HEK293 (cell line): Measurements from ENCODE around the gene CDK10.
A peak's percentile ranks its signal among the peaks of the same experiment; 100 is the strongest.

Experiments
- EGR2 ChIP-seq: fragments of 450-650 bp; formaldehyde crosslinking; IDR thresholded peaks from 2 replicates; pipeline ENCODE4 v1.5.1; 2016; ENCODE audit warnings: low read depth, missing biosample characterization, missing genetic modification characterization
- GLI2 ChIP-seq: fragments of 450-650 bp; formaldehyde crosslinking; IDR thresholded peaks from 2 replicates; pipeline ENCODE4; 2017; ENCODE audit warnings: missing biosample characterization, missing genetic modification characterization, low read depth, borderline replicate concordance
- GLIS2 ChIP-seq: fragments of 450-650 bp; formaldehyde crosslinking; IDR thresholded peaks from 2 replicates; pipeline ENCODE4 v1.5.1; 2016; ENCODE audit warnings: missing biosample characterization, missing genetic modification characterization
- KLF1 ChIP-seq: fragments of 450-650 bp; formaldehyde crosslinking; IDR thresholded peaks from 2 replicates; pipeline ENCODE4 v1.5.1; 2016; ENCODE audit warnings: missing biosample characterization, missing genetic modification characterization
- KLF8 ChIP-seq: fragments of 450-650 bp; formaldehyde crosslinking; IDR thresholded peaks from 2 replicates; pipeline ENCODE4 v1.5.1; 2016; ENCODE audit warnings: missing biosample characterization, missing genetic modification characterization
- KLF9 ChIP-seq: fragments of 450-650 bp; formaldehyde crosslinking; IDR thresholded peaks from 2 replicates; pipeline ENCODE4 v1.5.1; 2016; ENCODE audit warnings: missing biosample characterization, missing genetic modification characterization, low read depth
- ZBTB21 ChIP-seq: fragments of 450-650 bp; formaldehyde crosslinking; IDR thresholded peaks from 2 replicates; pipeline ENCODE4 v1.5.1; 2017; ENCODE audit warnings: missing biosample characterization, missing genetic modification characterization
- ZBTB48 ChIP-seq: fragments of 450-650 bp; formaldehyde crosslinking; IDR thresholded peaks from 2 replicates; pipeline ENCODE4 v1.5.1; 2016; ENCODE audit warnings: missing biosample characterization, missing genetic modification characterization
- ZFP37 ChIP-seq: fragments of 450-650 bp; formaldehyde crosslinking; IDR thresholded peaks from 2 replicates; pipeline ENCODE4 v1.5.1; 2016; ENCODE audit warnings: missing biosample characterization, missing genetic modification characterization
- ZFP41 ChIP-seq: fragments of 450-650 bp; formaldehyde crosslinking; IDR thresholded peaks from 2 replicates; pipeline ENCODE4 v1.5.1; 2016; ENCODE audit warnings: missing biosample characterization, missing genetic modification characterization, borderline replicate concordance
- ZNF24 ChIP-seq: fragments of 450-650 bp; formaldehyde crosslinking; IDR thresholded peaks from 2 replicates; pipeline ENCODE4 v1.5.1; 2016; ENCODE audit warnings: missing biosample characterization, missing genetic modification characterization
- ZNF354C ChIP-seq: fragments of 450-650 bp; formaldehyde crosslinking; IDR thresholded peaks from 2 replicates; pipeline ENCODE4 v1.5.1; 2016; ENCODE audit warnings: missing biosample characterization, missing genetic modification characterization, low read depth, borderline replicate concordance
- ZNF37A ChIP-seq: fragments of 450-650 bp; IDR thresholded peaks from 2 replicates; pipeline ENCODE4 v1.5.1; 2018; ENCODE audit warnings: missing biosample characterization, missing genetic modification characterization
- ZNF391 ChIP-seq: fragments of 450-650 bp; formaldehyde crosslinking; IDR thresholded peaks from 2 replicates; pipeline ENCODE4 v1.5.1; 2016; ENCODE audit warnings: low read depth, missing biosample characterization, missing genetic modification characterization, borderline replicate concordance
- ZNF561 ChIP-seq: fragments of 450-650 bp; IDR thresholded peaks from 2 replicates; pipeline ENCODE4 v1.5.1; 2018; ENCODE audit warnings: missing biosample characterization, missing genetic modification characterization, borderline replicate concordance
- ZNF585B ChIP-seq: fragments of 450-650 bp; formaldehyde crosslinking; IDR thresholded peaks from 2 replicates; pipeline ENCODE4 v1.5.1; 2016; ENCODE audit warnings: missing biosample characterization, missing genetic modification characterization
- ZNF837 ChIP-seq: fragments of 450-650 bp; formaldehyde crosslinking; IDR thresholded peaks from 2 replicates; pipeline ENCODE4 v1.5.1; 2016; ENCODE audit warnings: missing biosample characterization, missing genetic modification characterization
- TF ChIP-seq, protein P1 (sequence below): fragments of 450-650 bp; formaldehyde crosslinking; conservative IDR thresholded peaks from 2 replicates; pipeline ENCODE4 v1.5.1; 2016; ENCODE audit warnings: low read depth, missing biosample characterization, missing genetic modification characterization
- TF ChIP-seq, protein P2 (sequence below): fragments of 450-650 bp; formaldehyde crosslinking; IDR thresholded peaks from 2 replicates; pipeline ENCODE4 v1.5.1; 2017; ENCODE audit warnings: missing biosample characterization, missing genetic modification characterization
- TF ChIP-seq, protein P3 (sequence below): fragments of 450-650 bp; formaldehyde crosslinking; IDR thresholded peaks from 2 replicates; pipeline ENCODE4 v1.5.0; 2017; ENCODE audit warnings: missing biosample characterization, missing genetic modification characterization, borderline replicate concordance
- TF ChIP-seq, protein P4 (sequence below): fragments of 450-650 bp; formaldehyde crosslinking; IDR thresholded peaks from 2 replicates; pipeline ENCODE4 v1.5.1; 2016; ENCODE audit warnings: missing biosample characterization, missing genetic modification characterization, borderline replicate concordance
- TF ChIP-seq, protein P5 (sequence below): fragments of 450-650 bp; formaldehyde crosslinking; IDR thresholded peaks from 2 replicates; pipeline ENCODE4 v1.5.1; 2017; ENCODE audit warnings: missing biosample characterization, missing genetic modification characterization
- TF ChIP-seq, protein P6 (sequence below): fragments of 450-650 bp; formaldehyde crosslinking; IDR thresholded peaks from 2 replicates; pipeline ENCODE4 v1.5.1; 2017; ENCODE audit warnings: missing biosample characterization, mild to moderate bottlenecking, missing genetic modification characterization, moderate library complexity
- TF ChIP-seq, protein P7 (sequence below): fragments of 450-650 bp; formaldehyde crosslinking; IDR thresholded peaks from 2 replicates; pipeline ENCODE4; 2016; ENCODE audit warnings: missing biosample characterization, missing genetic modification characterization

The CDK10 gene

DNA sequence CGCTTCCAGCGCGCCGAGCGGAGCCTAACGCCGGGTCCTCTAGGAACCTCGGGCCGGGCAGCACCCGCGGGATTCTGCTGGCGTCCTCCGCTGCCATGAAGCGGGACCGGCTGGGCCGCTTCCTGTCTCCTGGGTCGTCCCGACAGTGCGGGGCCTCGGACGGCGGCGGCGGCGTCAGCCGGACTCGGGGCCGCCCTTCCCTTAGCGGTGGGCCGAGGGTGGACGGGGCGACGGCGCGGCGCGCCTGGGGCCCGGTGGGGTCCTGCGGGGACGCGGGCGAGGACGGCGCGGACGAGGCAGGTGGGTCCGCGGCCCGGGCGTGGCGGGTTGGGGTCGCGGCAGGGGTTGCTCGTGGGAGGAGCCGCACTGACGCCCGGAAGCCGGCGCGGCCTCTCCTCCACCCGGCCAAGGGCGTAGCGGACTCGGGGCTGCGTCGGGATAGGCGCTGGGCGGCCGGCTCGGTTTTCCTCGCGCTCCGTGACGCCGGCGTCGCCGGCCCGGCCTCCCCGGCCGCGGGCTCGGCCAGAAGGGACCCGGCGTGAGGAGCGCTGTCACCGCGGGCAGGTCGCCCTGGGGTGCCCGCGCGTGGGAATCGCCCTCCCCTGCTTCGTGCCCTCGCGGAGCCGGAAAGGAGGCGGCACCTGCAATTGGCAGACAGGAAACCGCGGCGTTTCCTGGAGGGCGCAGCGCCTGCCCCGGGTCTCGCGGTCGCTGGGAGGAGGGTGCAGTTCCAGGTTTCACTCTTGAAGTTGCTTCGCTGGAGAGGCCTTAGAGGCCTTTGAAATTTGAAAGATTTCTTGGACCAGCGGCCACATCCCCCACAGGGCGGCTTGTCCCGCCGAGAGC is 35.3 kb downstream of the CDK10 start (continued):
- TF ChIP-seq, protein P1, sequence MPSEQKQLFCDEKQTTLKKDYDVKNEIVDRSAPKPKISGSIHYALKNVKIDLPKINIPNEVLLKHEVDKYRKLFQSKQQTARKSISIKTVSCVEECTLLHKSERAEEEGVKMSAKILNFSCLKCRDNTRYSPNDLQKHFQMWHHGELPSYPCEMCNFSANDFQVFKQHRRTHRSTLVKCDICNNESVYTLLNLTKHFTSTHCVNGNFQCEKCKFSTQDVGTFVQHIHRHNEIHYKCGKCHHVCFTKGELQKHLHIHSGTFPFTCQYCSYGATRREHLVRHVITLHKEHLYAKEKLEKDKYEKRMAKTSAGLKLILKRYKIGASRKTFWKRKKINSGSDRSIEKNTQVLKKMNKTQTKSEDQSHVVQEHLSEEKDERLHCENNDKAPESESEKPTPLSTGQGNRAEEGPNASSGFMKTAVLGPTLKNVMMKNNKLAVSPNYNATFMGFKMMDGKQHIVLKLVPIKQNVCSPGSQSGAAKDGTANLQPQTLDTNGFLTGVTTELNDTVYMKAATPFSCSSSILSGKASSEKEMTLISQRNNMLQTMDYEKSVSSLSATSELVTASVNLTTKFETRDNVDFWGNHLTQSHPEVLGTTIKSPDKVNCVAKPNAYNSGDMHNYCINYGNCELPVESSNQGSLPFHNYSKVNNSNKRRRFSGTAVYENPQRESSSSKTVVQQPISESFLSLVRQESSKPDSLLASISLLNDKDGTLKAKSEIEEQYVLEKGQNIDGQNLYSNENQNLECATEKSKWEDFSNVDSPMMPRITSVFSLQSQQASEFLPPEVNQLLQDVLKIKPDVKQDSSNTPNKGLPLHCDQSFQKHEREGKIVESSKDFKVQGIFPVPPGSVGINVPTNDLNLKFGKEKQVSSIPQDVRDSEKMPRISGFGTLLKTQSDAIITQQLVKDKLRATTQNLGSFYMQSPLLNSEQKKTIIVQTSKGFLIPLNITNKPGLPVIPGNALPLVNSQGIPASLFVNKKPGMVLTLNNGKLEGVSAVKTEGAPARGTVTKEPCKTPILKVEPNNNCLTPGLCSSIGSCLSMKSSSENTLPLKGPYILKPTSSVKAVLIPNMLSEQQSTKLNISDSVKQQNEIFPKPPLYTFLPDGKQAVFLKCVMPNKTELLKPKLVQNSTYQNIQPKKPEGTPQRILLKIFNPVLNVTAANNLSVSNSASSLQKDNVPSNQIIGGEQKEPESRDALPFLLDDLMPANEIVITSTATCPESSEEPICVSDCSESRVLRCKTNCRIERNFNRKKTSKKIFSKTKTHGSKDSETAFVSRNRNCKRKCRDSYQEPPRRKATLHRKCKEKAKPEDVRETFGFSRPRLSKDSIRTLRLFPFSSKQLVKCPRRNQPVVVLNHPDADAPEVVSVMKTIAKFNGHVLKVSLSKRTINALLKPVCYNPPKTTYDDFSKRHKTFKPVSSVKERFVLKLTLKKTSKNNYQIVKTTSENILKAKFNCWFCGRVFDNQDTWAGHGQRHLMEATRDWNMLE (tag by site-specific recombination), result no peak
- TF ChIP-seq, protein P2, sequence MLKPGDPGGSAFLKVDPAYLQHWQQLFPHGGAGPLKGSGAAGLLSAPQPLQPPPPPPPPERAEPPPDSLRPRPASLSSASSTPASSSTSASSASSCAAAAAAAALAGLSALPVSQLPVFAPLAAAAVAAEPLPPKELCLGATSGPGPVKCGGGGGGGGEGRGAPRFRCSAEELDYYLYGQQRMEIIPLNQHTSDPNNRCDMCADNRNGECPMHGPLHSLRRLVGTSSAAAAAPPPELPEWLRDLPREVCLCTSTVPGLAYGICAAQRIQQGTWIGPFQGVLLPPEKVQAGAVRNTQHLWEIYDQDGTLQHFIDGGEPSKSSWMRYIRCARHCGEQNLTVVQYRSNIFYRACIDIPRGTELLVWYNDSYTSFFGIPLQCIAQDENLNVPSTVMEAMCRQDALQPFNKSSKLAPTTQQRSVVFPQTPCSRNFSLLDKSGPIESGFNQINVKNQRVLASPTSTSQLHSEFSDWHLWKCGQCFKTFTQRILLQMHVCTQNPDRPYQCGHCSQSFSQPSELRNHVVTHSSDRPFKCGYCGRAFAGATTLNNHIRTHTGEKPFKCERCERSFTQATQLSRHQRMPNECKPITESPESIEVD, result no peak
- TF ChIP-seq, protein P3, sequence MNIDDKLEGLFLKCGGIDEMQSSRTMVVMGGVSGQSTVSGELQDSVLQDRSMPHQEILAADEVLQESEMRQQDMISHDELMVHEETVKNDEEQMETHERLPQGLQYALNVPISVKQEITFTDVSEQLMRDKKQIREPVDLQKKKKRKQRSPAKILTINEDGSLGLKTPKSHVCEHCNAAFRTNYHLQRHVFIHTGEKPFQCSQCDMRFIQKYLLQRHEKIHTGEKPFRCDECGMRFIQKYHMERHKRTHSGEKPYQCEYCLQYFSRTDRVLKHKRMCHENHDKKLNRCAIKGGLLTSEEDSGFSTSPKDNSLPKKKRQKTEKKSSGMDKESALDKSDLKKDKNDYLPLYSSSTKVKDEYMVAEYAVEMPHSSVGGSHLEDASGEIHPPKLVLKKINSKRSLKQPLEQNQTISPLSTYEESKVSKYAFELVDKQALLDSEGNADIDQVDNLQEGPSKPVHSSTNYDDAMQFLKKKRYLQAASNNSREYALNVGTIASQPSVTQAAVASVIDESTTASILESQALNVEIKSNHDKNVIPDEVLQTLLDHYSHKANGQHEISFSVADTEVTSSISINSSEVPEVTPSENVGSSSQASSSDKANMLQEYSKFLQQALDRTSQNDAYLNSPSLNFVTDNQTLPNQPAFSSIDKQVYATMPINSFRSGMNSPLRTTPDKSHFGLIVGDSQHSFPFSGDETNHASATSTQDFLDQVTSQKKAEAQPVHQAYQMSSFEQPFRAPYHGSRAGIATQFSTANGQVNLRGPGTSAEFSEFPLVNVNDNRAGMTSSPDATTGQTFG, result no peak
- TF ChIP-seq, protein P4, sequence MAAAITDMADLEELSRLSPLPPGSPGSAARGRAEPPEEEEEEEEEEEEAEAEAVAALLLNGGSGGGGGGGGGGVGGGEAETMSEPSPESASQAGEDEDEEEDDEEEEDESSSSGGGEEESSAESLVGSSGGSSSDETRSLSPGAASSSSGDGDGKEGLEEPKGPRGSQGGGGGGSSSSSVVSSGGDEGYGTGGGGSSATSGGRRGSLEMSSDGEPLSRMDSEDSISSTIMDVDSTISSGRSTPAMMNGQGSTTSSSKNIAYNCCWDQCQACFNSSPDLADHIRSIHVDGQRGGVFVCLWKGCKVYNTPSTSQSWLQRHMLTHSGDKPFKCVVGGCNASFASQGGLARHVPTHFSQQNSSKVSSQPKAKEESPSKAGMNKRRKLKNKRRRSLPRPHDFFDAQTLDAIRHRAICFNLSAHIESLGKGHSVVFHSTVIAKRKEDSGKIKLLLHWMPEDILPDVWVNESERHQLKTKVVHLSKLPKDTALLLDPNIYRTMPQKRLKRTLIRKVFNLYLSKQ (tag by site-specific recombination), result no peak
- TF ChIP-seq EGR2 (no peak), ZBTB21 (tag by site-specific recombination) (no peak), ZNF585B (tag by site-specific recombination) (no peak), ZNF354C (tag by site-specific recombination) (no peak), ZNF391 (tag by site-specific recombination) (no peak), KLF8 (tag by site-specific recombination) (peak; percentile 10; the same call in 1 of the 2 replicates), GLIS2 (tag by site-specific recombination) (no peak), ZFP37 (tag by site-specific recombination) (no peak), GLI2 (tag by site-specific recombination) (no peak), KLF1 (tag by site-specific recombination) (no peak), ZNF37A (no peak), KLF9 (tag by site-specific recombination) (no peak), ZNF837 (tag by site-specific recombination) (no peak), ZBTB48 (tag by site-specific recombination) (no peak), ZNF561 (tag by site-specific recombination) (no peak), ZFP41 (tag by site-specific recombination) (no peak), ZNF24 (tag by site-specific recombination) (no peak)
- TF ChIP-seq, protein P5, sequence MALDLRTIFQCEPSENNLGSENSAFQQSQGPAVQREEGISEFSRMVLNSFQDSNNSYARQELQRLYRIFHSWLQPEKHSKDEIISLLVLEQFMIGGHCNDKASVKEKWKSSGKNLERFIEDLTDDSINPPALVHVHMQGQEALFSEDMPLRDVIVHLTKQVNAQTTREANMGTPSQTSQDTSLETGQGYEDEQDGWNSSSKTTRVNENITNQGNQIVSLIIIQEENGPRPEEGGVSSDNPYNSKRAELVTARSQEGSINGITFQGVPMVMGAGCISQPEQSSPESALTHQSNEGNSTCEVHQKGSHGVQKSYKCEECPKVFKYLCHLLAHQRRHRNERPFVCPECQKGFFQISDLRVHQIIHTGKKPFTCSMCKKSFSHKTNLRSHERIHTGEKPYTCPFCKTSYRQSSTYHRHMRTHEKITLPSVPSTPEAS, result no peak
- TF ChIP-seq, protein P6, sequence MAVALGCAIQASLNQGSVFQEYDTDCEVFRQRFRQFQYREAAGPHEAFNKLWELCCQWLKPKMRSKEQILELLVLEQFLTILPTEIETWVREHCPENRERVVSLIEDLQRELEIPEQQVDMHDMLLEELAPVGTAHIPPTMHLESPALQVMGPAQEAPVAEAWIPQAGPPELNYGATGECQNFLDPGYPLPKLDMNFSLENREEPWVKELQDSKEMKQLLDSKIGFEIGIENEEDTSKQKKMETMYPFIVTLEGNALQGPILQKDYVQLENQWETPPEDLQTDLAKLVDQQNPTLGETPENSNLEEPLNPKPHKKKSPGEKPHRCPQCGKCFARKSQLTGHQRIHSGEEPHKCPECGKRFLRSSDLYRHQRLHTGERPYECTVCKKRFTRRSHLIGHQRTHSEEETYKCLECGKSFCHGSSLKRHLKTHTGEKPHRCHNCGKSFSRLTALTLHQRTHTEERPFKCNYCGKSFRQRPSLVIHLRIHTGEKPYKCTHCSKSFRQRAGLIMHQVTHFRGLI (tag by site-specific recombination), result no peak
- TF ChIP-seq, protein P7, sequence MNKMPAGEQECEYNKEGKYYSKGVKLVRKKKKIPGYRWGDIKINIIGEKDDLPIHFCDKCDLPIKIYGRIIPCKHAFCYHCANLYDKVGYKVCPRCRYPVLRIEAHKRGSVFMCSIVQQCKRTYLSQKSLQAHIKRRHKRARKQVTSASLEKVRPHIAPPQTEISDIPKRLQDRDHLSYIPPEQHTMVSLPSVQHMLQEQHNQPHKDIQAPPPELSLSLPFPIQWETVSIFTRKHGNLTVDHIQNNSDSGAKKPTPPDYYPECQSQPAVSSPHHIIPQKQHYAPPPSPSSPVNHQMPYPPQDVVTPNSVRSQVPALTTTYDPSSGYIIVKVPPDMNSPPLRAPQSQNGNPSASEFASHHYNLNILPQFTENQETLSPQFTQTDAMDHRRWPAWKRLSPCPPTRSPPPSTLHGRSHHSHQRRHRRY (tag by site-specific recombination), result no peak
